GM10248 (cell line): ENCODE measurements around the gene GRB10.

Experiments used
- CTCF ChIA-PET: fragments of 300-600 bp; sonication (Branson Sonifier 250); formaldehyde crosslinking; extraction: SDS; loops from one replicate; lab custom pipeline; 2021; ENCODE audit warnings: antibody characterized with exemption; lab: Yijun Ruan, JAX
- POLR2A ChIA-PET: fragments of 350-650 bp; sonication (Branson Sonifier 250); formaldehyde crosslinking; extraction: SDS; loops from one replicate; lab custom pipeline; 2020; ENCODE audit warnings: antibody characterized with exemption; lab: Yijun Ruan, JAX
- DNase-seq: peaks from one replicate; pipeline ENCODE4 v3.0.0; 2012; ENCODE audit errors: extremely low spot score
- CTCF ChIP-seq: IDR thresholded peaks from 2 replicates; pipeline ENCODE4 v1.5.1; 2012; ENCODE audit warnings: mild to moderate bottlenecking, low read depth; ENCODE audit errors: extremely low read depth, missing control alignments, control extremely low read depth

The GRB10 gene

GRCh38 chr7:50688226-50688590 is 94.5 kb downstream of the GRB10 start:
- no peak for DNase-seq
- TF ChIP-seq CTCF, result no peak
- ChIA-PET POLR2A (no interaction called here), CTCF (interaction anchor here (1.1 kb wide), 1 partner anchor 9 kb away, joined by 3 read pairs; no protein-coding TSS in a partner anchor)

- ChIA-PET POLR2A (no interaction called here), CTCF (interaction anchor here (1.1 kb wide), 1 partner anchor 9 kb away, joined by 3 read pairs; no protein-coding TSS in a partner anchor)
- DNase-seq, result no peak
- no peak for TF ChIP-seq CTCF
These were observed 95.0 kb downstream of the GRB10 start for GRCh38 chr7:50687575-50688225.

GRCh38 chr7:50687096-50687495 is 95.6 kb downstream of the GRB10 start:
- DNase-seq, result no peak
- no peak for TF ChIP-seq CTCF
- ChIA-PET POLR2A (no interaction called here), CTCF (no interaction called here)

- POLR2A ChIA-PET, result no interaction called here
- CTCF ChIA-PET, result interaction anchor here (1.1 kb wide), 1 partner anchor 20 kb away, joined by 3 read pairs; no protein-coding TSS in a partner anchor
- DNase-seq, result no peak
- TF ChIP-seq CTCF, result no peak
These were observed 97.3 kb downstream of the GRB10 start for GRCh38 chr7:50685135-50686065.

GRCh38 chr7:50684713-50685075 is 98.0 kb downstream of the GRB10 start:
- no peak for DNase-seq
- POLR2A ChIA-PET, result no interaction called here
- TF ChIP-seq CTCF, result no peak
- CTCF ChIA-PET, result no interaction called here

GRCh38 chr7:50684011-50684712 is 98.5 kb downstream of the GRB10 start:
- no peak for DNase-seq
- ChIA-PET POLR2A (no interaction called here), CTCF (no interaction called here)
- TF ChIP-seq CTCF, result no peak
